ENCODE data around the gene DNPH1.

Gene DNPH1

GRCh38 chr6:43196337-43196736 lies 32.9 kb downstream of the DNPH1 start:
- DNase-seq (ENCODE audit: low read depth, low spot score) = no peak
- Histone ChIP-seq H3K4me1 (ENCODE audit: control insufficient read depth, insufficient read depth, low read length) (no peaks in the 10 kb centered on the region), H3K27me3 (ENCODE audit: control insufficient read depth, insufficient read depth, low read length) (no peaks in the 10 kb centered on the region; the same call in 1 of the 2 replicates), H3K9me3 (ENCODE audit: control insufficient read depth, insufficient read depth, low read length) (no peaks in the 10 kb centered on the region), H3K36me3 (ENCODE audit: control insufficient read depth, insufficient read depth, low read length) (no peaks in the 10 kb centered on the region; the same call in 1 of the 2 replicates), H3K27ac (ENCODE audit: low read length) (no peak overlapping the region), H3K4me3 (ENCODE audit: low read length) (no peak overlapping the region)
- WGBS (ENCODE audit: insufficient coverage, insufficient read length) = no CpG with 5 or more reads among the region's 5 CpGs

DNA sequence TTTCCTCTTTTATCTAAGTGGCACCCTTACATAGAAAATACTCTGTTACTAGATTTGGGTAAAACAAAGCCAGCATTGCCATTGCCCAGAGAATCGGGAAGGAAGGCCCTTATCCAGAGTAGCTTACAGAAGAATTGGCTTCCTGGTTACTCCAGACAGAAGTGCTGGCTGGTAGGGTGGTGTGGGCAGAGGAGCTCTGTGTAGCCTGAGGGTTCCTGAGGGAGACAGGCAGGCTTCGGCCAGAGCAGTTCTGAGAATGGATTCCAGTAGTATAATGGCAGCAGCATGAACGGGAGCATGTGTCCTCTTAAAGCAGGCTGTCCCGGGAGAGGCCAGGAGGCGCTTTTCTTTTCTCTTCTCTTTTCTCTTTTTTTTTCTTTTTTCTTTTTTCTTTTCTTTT lies 35.4 kb downstream of the DNPH1 start:
- H3K36me3 ChIP-seq (ENCODE audit: control insufficient read depth, insufficient read depth, low read length) = no peaks in the 10 kb centered on the region; the same call in 1 of the 2 replicates
- H3K4me3 ChIP-seq (ENCODE audit: low read length) = no peak overlapping the region
- H3K27me3 ChIP-seq (ENCODE audit: control insufficient read depth, insufficient read depth, low read length) = no peaks in the 10 kb centered on the region; the same call in 1 of the 2 replicates
- no peak overlapping the region for H3K27ac ChIP-seq (ENCODE audit: low read length)
- DNase-seq (ENCODE audit: low read depth, low spot score) = no peak
- H3K4me1 ChIP-seq (ENCODE audit: control insufficient read depth, insufficient read depth, low read length) = no peaks in the 10 kb centered on the region
- H3K9me3 ChIP-seq (ENCODE audit: control insufficient read depth, insufficient read depth, low read length) = no peaks in the 10 kb centered on the region
- WGBS (ENCODE audit: insufficient coverage, insufficient read length) = no CpG with 5 or more reads among the region's 5 CpGs

GRCh38 chr6:43192911-43193310 lies 36.4 kb downstream of the DNPH1 start:
- DNase-seq (ENCODE audit: low read depth, low spot score) = no peak
- WGBS (ENCODE audit: insufficient coverage, insufficient read length) = no CpG with 5 or more reads among the region's 9 CpGs
- Histone ChIP-seq H3K4me1 (ENCODE audit: control insufficient read depth, insufficient read depth, low read length) (0 out of 2 replicates have a peak, but pooled peaks cover 2% of the 10 kb centered on the region), H3K4me3 (ENCODE audit: low read length) (no peak overlapping the region), H3K36me3 (ENCODE audit: control insufficient read depth, insufficient read depth, low read length) (peaks cover 2% of the 10 kb centered on the region; the same call in 1 of the 2 replicates), H3K27me3 (ENCODE audit: control insufficient read depth, insufficient read depth, low read length) (no peaks in the 10 kb centered on the region), H3K9me3 (ENCODE audit: control insufficient read depth, insufficient read depth, low read length) (no peaks in the 10 kb centered on the region), H3K27ac (ENCODE audit: low read length) (no peak overlapping the region)

DNA sequence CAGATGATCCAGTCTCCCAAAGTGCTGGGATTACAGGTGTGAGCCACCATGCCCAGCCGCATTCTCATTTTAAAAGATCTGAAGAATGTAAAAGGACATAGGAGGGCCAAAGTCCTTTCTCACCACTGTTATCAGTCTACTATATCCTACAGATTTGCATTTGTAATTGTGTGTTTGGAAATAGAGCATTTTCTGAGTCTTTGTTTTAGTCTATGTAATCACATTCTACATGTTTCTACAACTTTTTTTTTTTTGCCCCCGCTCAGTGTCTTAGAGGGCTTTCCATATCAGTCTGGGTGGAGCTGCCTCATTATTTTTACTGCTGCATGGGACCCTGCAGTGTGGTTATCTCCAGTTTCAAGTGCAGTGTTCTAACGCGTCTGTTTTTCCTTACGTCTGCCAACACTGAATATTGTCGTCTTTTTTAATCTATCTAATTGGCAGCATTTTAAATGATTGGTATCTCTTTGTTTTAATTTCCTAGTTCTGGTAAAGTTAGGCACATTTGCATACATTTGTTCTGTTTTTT lies 39.4 kb downstream of the DNPH1 start:
- no CpG with 5 or more reads among the region's 6 CpGs for WGBS (ENCODE audit: insufficient coverage, insufficient read length)
- H3K27ac ChIP-seq (ENCODE audit: low read length) = no peak overlapping the region

DNA sequence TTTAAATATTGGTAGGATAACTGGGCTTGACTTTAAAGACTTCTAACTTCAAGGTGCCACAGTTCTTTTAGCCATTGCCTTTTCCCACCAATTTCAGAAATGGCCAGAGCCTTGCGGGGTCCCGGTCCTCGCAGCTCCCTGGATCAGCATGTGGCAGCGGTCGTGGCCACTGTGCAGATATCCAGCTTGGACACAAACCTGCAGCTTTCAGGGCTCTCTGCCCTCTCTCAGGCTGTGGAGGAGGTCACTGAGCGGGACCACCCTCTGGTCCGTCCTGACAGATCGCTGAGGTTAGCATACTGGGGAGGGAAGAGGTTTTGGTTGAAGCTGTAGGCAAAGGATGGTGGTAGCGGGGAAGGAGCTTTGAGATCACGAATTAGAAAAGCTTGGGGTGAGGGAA lies 40.9 kb downstream of the DNPH1 start:
- no CpG with 5 or more reads among the region's 10 CpGs for WGBS (ENCODE audit: insufficient coverage, insufficient read length)
- H3K27me3 ChIP-seq (ENCODE audit: control insufficient read depth, insufficient read depth, low read length) = no peaks in the 10 kb centered on the region
- 0 out of 2 replicates have a peak, but pooled peaks cover 2% of the 10 kb centered on the region for H3K4me1 ChIP-seq (ENCODE audit: control insufficient read depth, insufficient read depth, low read length)
- no peak for DNase-seq (ENCODE audit: low read depth, low spot score)
- H3K36me3 ChIP-seq (ENCODE audit: control insufficient read depth, insufficient read depth, low read length) = peaks cover 5% of the 10 kb centered on the region; the same call in 1 of the 2 replicates
- H3K9me3 ChIP-seq (ENCODE audit: control insufficient read depth, insufficient read depth, low read length) = no peaks in the 10 kb centered on the region; the same call in 1 of the 2 replicates
- H3K27ac ChIP-seq (ENCODE audit: low read length) = no peak overlapping the region
- H3K4me3 ChIP-seq (ENCODE audit: low read length) = no peak overlapping the region

More for the DNA sequence above, 39.4 kb downstream of the DNPH1 start:
- H3K36me3 ChIP-seq (ENCODE audit: control insufficient read depth, insufficient read depth, low read length) = peaks cover 2% of the 10 kb centered on the region; the same call in 1 of the 2 replicates
- no peak overlapping the region for H3K4me3 ChIP-seq (ENCODE audit: low read length)
- DNase-seq (ENCODE audit: low read depth, low spot score) = no peak
- no peaks in the 10 kb centered on the region for H3K27me3 ChIP-seq (ENCODE audit: control insufficient read depth, insufficient read depth, low read length)
- H3K9me3 ChIP-seq (ENCODE audit: control insufficient read depth, insufficient read depth, low read length) = no peaks in the 10 kb centered on the region; the same call in 1 of the 2 replicates
- 0 out of 2 replicates have a peak, but pooled peaks cover 2% of the 10 kb centered on the region for H3K4me1 ChIP-seq (ENCODE audit: control insufficient read depth, insufficient read depth, low read length)

DNA sequence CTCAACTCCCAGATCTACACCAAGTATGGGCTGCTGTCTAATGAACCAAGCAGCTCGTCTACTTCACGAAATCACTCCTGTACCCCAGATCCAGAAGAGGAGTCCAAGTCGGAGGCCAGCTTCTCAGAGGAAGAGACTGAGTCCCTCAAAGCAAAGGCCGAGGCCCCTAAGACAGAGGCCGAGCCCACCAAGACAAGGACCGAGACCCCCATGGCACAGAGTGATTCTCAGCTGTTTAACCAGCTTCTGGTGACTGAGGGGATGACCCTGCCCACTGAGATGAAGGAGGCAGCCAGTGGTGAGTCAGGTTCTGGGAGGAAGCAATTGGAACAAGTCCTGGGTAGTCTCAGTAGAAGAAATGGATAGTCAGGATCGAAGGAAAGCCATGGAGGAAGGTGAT lies 41.5 kb downstream of the DNPH1 start:
- Histone ChIP-seq H3K27ac (ENCODE audit: low read length) (no peak overlapping the region), H3K4me1 (ENCODE audit: control insufficient read depth, insufficient read depth, low read length) (0 out of 2 replicates have a peak, but pooled peaks cover 2% of the 10 kb centered on the region), H3K4me3 (ENCODE audit: low read length) (no peak overlapping the region), H3K36me3 (ENCODE audit: control insufficient read depth, insufficient read depth, low read length) (peaks cover 5% of the 10 kb centered on the region; the same call in 1 of the 2 replicates), H3K27me3 (ENCODE audit: control insufficient read depth, insufficient read depth, low read length) (no peaks in the 10 kb centered on the region), H3K9me3 (ENCODE audit: control insufficient read depth, insufficient read depth, low read length) (no peaks in the 10 kb centered on the region; the same call in 1 of the 2 replicates)
- no peak for DNase-seq (ENCODE audit: low read depth, low spot score)
- WGBS (ENCODE audit: insufficient coverage, insufficient read length) = no CpG with 5 or more reads among the region's 7 CpGs

- no peak for DNase-seq (ENCODE audit: low read depth, low spot score)
- no CpG with 5 or more reads among the region's 4 CpGs for WGBS (ENCODE audit: insufficient coverage, insufficient read length)
- Histone ChIP-seq H3K27ac (ENCODE audit: low read length) (no peak overlapping the region), H3K27me3 (ENCODE audit: control insufficient read depth, insufficient read depth, low read length) (no peaks in the 10 kb centered on the region), H3K4me1 (ENCODE audit: control insufficient read depth, insufficient read depth, low read length) (0 out of 2 replicates have a peak, but pooled peaks cover 2% of the 10 kb centered on the region), H3K9me3 (ENCODE audit: control insufficient read depth, insufficient read depth, low read length) (no peaks in the 10 kb centered on the region; the same call in 1 of the 2 replicates), H3K36me3 (ENCODE audit: control insufficient read depth, insufficient read depth, low read length) (peaks cover 5% of the 10 kb centered on the region; the same call in 1 of the 2 replicates), H3K4me3 (ENCODE audit: low read length) (no peak overlapping the region)
Measured at GRCh38 chr6:43186706-43187105, 42.6 kb downstream of the DNPH1 start.

GRCh38 chr6:43186019-43186418 lies 43.3 kb downstream of the DNPH1 start:
- no peaks in the 10 kb centered on the region; the same call in 1 of the 2 replicates for H3K9me3 ChIP-seq (ENCODE audit: control insufficient read depth, insufficient read depth, low read length)
- no peaks in the 10 kb centered on the region for H3K27me3 ChIP-seq (ENCODE audit: control insufficient read depth, insufficient read depth, low read length)
- peaks cover 5% of the 10 kb centered on the region; the same call in 1 of the 2 replicates for H3K36me3 ChIP-seq (ENCODE audit: control insufficient read depth, insufficient read depth, low read length)
- no CpG with 5 or more reads among the region's 14 CpGs for WGBS (ENCODE audit: insufficient coverage, insufficient read length)
- H3K4me3 ChIP-seq (ENCODE audit: low read length) = no peak overlapping the region
- H3K27ac ChIP-seq (ENCODE audit: low read length) = no peak overlapping the region
- H3K4me1 ChIP-seq (ENCODE audit: control insufficient read depth, insufficient read depth, low read length) = peaks cover 3% of the 10 kb centered on the region; the same call in 1 of the 2 replicates
- no peak for DNase-seq (ENCODE audit: low read depth, low spot score)

- peaks cover 5% of the 10 kb centered on the region; the same call in 1 of the 2 replicates for H3K36me3 ChIP-seq (ENCODE audit: control insufficient read depth, insufficient read depth, low read length)
- WGBS (ENCODE audit: insufficient coverage, insufficient read length) = no CpG with 5 or more reads among the region's 5 CpGs
- H3K4me3 ChIP-seq (ENCODE audit: low read length) = no peak overlapping the region
Measured at GRCh38 chr6:43185391-43185985, 43.8 kb downstream of the DNPH1 start.

GRCh38 chr6:43184268-43184985 lies 44.9 kb downstream of the DNPH1 start:
- H3K9me3 ChIP-seq (ENCODE audit: control insufficient read depth, insufficient read depth, low read length) = no peaks in the 10 kb centered on the region; the same call in 1 of the 2 replicates
- DNase-seq (ENCODE audit: low read depth, low spot score) = no peak
- no peak overlapping the region for H3K4me3 ChIP-seq (ENCODE audit: low read length)
- no peak overlapping the region for H3K27ac ChIP-seq (ENCODE audit: low read length)
- H3K4me1 ChIP-seq (ENCODE audit: control insufficient read depth, insufficient read depth, low read length) = peaks cover 6% of the 10 kb centered on the region; the same call in 1 of the 2 replicates
- no peaks in the 10 kb centered on the region for H3K27me3 ChIP-seq (ENCODE audit: control insufficient read depth, insufficient read depth, low read length)
- WGBS (ENCODE audit: insufficient coverage, insufficient read length) = no CpG with 5 or more reads among the region's 21 CpGs
- H3K36me3 ChIP-seq (ENCODE audit: control insufficient read depth, insufficient read depth, low read length) = peaks cover 7% of the 10 kb centered on the region

More at GRCh38 chr6:43185391-43185985, 43.8 kb downstream of the DNPH1 start:
- Histone ChIP-seq H3K4me1 (ENCODE audit: control insufficient read depth, insufficient read depth, low read length) (peaks cover 5% of the 10 kb centered on the region; the same call in 1 of the 2 replicates), H3K9me3 (ENCODE audit: control insufficient read depth, insufficient read depth, low read length) (no peaks in the 10 kb centered on the region; the same call in 1 of the 2 replicates), H3K27ac (ENCODE audit: low read length) (no peak overlapping the region), H3K27me3 (ENCODE audit: control insufficient read depth, insufficient read depth, low read length) (no peaks in the 10 kb centered on the region)
- no peak for DNase-seq (ENCODE audit: low read depth, low spot score)
